8988T (cell line): ENCODE measurements around the gene TMEM125.

ENCODE experiments used
- DNase-seq: peaks from one replicate; pipeline ENCODE4 v3.0.0; 2011

The TMEM125 gene

DNA sequence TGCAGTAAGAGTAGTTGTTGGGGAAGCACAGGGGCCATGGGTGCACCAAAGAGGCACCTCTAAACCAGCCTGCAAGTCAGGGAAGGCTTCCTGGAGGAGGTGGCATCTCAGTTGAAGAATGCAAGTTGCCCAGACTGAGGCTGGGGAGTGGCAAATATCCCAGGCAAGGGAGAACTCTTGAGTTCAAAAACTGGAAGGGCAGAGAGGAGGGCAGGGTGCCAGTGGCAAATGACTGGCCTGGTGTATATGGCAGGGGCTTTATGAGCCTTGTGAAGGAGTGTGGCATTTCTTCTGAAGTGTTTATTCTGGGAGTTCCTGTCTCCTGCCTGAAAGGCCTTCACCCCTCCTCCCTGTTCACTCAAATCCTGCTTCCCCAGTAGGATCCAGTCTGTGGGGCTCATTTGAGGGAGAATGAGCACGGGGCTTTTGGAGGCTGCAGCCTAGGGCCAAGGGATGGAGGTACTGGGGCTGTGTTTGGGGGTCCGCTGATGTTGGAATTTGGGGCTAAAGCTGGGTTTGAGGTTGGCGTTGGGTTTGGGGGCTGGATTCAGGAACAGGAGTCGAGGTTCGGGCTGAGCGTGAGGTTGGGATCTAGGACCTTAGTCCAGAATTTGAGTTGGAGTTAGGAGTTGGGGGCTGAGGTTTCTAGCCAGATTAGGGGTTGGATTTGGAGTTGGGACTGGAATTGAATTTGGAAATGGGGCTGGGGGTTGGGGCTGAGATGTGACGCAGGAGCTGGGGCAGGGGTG lies at the start of gene TMEM125:
Gene TMEM125, plus strand, starts transcription at position 357 of the 749 bp plus-strand sequence. CDS start 2,740 bp downstream, outside the sequence.
- DNase-seq: no peak

DNA sequence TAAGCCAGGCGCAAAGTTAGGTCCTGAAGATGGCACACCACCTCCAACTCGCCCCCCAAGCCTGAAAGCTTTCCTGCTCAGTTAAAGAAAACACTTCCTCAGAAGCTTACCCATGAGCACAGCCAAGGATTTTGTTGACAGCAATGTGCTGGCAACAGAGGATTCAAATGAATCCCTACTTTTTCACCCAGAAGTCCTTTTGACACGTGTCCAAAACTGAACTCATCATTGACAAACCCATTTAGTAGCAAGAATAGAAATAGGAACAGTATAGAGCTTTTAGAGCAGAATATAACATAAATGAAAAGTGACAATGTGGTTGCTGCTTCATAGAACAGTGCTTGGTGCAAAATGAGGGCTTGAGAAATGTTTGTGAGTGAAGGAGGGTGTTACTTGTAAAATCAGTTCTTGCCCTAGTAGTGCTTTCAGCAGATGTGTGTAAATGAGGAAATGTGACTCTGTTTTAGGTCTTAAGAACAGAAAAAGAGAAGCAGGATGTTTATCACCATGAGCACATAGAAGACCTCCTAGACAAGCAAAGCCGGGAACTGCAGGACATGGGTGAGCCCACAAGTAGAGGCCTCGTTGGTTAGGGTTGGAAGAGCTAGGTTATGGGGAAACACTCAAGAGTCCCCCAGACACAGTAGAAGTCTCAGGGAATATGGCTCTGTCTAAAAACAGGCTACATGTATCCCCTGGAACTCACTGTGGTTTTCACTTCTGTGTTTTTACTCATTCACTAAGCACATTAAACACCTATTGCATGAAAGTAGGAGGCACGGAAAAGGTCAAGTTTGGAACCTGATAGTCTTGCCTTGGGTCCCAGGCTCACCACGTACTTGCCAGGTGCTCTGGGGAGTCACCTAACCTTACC lies 48.6 kb upstream of the TMEM125 start:
- DNase-seq: no peak

DNA sequence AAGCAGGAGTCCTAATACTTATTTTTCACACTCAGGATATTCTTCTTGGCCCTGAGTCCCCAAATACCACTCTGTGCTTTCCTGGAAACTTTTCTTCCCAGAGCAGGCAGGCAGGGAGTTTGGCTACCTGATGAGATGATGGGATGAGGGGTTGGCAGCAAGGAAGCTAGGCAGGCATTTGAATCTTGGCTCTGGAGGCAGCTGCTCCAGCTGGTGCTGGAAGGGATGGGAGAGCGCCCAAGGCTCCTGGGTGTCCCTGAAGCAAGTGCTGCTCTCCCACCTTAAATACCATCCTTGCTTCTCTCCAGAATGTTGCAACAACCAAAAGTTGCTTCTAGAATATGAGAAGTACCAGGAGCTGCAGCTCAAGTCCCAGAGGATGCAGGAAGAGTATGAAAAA lies 48.0 kb upstream of the TMEM125 start:
- no peak for DNase-seq

DNA sequence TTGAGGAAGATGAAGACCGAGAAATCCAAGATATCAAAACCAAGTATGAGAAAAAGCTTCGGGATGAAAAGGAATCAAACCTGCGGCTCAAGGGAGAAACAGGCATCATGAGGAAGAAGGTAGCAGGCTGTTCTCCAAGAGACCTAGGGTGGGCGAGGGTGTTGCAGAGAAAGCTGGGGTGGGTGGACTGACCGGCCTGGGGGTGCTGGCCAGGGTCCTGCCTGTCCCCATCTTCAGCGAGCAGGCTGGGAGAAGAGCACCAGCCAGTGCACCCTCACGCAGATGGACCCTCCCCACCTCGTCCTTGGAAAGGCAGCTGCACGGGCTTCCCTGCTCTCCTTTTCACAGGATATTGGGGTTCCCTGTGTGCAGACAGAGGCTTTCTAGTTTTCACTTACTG lies 46.9 kb upstream of the TMEM125 start:
- no peak for DNase-seq

DNA sequence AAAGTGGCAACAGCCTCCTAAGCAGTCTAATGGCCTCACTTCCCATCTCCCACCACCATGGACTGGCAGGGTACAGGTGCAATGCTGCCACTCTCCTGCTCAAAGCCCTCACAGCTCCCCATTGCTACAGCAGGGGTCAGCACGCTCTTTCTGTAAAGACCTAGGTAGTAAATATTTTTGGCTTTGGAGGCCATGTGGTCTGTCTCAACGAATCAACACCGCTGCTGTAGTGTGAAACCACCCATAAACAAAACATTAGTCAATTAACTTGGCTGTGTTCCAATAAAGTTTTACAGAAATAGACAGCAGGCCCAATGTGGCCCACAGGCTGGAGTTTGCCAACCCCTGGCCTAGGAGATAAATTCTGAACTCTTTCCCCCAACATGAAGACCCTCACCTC lies 44.6 kb upstream of the TMEM125 start:
- no peak for DNase-seq

DNA sequence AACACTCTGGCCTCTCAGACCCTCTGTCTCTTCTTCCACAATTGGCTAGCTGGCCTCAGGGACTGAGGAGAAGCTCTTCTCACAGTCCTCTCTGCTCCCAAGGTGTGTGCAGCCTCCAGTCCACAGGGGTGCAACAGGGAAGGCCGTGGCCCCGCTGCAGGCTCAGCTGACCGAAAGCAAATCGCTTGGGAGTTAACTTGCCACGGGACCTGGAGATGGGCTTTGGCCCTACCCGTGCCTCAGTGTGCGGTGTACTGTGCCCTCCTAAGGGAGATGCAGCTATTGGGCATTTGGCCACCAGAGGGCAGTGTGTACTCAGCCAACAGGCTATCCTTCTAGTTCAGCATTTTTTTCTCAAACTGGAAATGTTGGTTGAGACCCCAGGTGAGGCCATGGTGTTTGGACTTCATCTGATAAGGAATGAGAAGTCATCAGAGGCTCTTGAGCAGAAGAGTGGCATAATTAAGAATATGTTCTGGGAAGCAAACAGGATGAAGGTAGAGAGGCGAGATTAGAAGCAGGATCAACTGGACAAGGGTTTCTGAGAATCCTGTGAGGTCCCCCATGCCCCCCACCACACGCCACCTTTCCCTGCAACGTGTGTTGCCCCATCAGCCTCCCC lies 42.5 kb upstream of the TMEM125 start:
- DNase-seq: peak; percentile 46

DNA sequence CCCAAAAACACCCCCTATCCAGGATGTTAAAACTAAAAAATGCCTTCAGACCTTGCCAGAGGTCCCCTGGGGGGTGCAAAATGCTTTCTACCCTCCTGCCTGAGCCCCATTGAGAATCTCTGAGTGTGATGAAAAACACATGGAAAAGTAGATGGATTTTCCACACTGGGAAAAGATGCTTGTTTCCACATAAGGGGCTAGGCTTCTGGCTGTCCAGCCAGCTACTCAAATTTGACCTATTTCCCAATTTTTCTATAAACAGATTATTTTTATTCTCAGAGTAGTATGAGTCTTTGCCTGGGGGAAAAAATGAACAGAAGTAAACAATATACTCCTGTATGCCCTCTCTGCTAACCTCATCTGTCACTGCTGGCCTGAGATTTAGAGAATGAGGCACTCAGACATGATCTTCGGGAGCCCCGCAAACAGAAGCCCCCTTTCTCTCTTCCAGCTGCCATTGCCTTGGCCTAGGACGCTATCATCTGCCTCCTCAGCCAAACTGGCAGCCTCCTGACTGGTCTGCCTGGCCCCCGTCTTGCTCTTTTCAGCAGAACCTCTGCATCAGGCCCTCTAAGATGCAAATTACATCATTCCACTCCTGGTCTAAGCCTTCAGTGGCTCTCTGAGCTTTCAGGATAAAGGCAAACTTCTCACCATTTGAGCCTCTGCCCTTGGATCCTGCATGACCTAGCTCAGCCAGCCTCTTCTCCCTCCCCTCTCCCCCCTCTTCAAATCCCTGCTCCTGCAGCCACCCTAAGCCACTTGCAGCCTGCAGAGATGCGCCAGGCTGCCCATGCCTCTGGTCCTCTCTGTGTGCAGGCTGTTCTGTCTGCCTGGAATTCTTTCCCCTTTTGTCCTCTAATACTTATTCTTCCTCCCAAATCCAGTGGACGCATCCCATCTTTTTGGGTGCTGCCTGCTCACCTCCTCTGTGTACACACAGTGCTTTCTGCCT lies 39.7 kb upstream of the TMEM125 start:
- DNase-seq: no peak

DNA sequence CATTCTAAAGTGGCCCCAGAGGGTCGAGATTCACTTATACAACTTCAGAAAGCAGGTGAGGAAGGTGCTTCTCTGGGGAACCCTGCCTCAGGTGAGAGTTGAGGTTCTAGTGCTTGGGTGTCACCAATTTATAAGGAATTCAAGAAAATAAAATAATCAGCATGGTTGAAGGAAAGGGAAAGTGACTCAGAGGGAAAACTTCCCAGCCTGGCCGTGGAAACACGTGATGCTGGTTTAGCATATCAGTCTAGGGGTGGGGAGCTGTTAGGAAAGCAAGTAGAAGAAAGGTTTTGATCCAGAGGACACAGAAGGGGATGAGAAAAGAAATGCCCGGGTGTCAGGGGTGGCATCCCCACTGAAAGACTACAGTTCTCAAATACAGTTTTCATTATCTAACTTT lies 37.7 kb upstream of the TMEM125 start:
- no peak for DNase-seq

DNA sequence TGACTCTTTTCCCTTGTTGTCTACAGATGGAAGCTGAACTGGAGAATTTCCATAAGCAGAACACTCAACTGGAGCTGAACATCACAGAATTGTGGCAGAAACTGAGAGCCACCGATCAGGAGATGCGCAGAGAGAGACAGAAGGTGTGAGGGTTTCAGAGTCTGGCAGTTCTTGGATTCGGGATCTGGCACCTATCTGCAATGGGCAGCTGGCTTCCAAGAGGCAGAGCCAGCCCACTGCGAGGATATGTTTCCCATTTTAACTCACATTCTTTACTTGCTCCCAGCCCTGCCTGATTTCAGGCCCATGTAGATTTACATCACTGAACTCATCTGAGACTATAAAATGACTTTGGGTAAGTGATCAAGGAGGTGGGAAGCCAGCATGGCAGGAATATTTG lies 37.3 kb upstream of the TMEM125 start:
- DNase-seq: no peak

DNA sequence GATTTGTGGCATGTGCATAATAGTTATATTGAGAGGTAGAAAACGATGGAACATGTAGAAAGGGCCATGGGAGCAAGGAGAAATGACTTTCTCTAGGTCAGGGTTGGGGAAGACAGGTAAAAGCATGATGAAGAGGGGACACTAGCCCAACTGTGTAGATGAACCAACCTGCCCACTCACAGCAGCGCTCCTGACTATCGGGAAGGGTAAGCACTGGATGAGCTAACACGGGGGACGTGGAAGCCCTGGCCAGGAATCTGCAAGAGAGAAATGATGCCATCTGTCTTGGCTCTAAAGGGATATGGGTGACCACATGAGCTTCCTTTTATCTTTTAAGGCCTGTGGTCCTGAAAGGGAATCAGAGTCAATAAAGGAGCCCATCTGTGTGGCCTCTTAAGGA lies 36.2 kb upstream of the TMEM125 start:
- no peak for DNase-seq

DNA sequence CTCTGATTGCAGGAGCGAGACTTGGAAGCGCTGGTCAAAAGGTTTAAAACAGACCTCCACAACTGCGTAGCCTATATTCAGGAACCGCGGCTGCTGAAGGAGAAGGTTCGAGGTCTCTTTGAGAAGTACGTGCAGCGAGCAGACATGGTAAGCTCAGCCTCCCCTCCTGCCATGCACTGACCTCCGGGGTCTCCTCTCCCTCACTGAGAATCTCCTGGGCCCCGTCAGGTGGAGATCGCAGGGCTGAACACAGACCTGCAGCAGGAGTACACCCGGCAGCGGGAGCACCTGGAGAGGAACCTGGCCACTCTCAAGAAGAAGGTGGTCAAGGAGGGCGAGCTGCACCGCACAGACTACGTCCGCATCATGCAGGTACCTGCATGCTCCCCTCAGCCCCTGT lies 35.5 kb upstream of the TMEM125 start:
- DNase-seq: no peak

DNA sequence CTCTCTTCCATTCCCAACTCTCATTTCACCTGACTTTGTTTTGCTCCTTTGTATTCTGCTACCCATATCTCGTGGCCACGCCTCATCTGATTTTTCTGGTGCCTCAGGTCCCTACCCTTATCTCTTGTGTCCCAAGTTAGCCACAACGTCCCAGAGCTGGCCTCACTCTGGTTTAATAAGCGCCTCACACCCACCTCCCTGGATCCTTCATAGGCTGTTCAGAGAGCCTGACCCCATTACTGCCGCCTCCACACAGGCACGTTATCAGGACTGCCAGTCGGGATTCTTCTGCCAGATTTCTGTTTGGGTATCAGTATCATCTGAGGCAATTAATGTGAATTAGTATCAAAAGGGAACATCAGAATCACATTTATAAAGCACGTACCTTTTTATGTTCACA lies 34.7 kb upstream of the TMEM125 start:
- DNase-seq: no peak

DNA sequence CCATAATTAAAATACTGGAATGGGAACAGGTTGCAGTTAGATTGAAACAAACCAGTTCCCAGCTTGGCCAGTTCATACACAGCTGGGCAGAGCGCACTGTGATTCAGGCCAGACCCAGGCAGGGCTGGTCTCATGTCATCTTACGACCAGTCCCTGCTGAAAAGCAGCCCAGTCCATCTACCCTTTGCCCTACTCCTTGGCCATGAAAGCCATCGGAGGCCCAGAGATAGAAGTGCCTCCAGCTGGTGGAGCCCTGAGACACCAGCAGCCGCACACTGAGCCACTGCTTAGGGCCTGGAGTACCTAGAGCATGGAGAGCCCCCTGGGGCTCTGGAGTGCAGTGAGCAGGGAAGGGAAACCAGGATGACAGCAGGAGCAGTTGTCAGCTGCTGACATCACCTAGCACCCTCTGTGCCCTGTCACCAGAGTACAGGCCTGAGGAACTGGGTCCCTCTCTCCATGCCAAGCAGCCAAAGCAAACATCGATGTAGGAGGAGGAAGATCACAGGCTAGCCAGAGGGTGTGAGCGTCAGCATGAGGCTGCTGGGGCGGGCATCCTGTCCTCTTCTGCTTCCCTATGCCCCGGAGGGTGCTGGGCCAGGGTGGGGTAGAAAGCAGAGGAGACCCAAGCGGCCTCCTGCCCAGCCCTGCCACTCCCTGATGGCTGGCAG lies 34.2 kb upstream of the TMEM125 start:
- DNase-seq: no peak

DNA sequence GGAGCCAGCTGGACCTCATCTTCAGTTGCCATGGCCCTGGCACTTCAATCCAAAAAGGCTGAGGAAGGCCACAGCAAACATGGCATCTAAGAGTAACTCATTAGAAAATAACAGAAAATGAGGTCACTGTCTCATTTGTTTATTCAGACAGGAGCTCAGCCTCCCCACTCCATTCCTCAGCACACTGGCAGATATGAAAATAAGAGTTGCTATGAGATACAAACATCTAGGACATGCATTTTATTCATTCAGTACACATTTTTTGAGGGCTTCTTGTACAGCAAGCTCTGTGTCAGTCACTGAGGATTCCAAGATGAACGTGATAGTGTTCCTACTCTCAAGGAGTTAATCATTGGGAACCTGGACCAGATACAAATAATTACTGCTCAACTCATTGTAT lies 32.7 kb upstream of the TMEM125 start:
- no peak for DNase-seq

DNA sequence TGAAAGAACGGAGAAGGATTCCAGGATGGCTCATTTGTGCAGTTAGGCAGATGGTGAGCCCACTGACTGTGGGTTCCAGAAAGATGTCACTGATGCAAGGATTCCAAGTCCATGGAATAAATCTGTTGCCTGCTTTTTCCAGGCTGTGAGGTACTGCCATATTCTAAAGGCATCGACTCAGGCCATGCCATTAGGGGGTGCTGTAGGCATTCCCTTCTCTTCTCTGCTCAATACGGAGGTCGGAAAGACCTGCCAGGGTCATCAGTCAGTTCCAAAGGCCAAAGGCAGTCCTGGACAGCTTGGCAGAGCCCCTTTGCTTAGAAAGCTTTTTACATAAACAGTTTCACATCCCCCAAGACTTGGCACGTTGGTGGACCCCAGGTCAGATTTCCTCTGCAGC lies 31.7 kb upstream of the TMEM125 start:
- peak; percentile 48 for DNase-seq

DNA sequence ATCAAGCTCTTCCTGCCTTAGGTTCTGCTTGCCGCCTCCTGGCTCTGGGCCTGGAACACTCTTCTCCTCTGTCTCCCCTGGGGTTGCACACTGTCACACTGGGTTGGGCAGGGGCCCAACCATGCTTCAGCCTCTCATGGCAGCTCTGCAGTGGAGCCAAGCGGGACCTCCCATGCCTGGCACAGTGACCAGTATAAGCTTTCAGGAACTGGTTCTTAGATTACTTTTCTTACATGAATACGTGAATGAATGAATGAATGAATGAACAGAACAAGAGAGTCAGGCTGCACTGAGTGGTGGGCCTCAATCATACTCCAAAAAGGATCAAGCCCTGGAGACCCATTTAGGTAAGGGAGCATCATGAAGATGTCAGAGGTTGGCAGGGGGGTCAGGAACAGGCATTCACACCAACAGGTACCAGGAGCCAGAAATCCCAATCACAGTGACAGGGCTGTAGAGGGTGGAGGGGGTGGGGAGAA lies 30.8 kb upstream of the TMEM125 start:
- no peak for DNase-seq

DNA sequence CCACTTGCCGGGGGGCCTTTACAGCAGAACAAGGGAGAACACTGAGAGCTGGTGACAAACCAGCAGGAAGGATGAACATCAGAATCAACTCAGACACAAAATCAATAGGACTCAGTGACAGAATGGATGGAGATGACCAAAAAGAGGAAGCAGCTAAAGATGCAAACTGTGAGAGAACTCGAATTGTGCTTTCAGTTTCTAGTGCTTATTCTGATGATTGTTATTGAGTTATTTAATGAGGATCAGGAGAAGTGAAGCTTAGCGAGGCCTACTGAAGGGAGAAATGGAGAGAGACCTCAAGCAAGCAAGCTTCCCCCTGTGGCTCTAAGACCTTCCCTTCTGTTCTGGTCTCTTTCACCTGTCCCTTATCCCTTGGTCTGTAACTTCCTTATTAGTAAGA lies 30.3 kb upstream of the TMEM125 start:
- no peak for DNase-seq

DNA sequence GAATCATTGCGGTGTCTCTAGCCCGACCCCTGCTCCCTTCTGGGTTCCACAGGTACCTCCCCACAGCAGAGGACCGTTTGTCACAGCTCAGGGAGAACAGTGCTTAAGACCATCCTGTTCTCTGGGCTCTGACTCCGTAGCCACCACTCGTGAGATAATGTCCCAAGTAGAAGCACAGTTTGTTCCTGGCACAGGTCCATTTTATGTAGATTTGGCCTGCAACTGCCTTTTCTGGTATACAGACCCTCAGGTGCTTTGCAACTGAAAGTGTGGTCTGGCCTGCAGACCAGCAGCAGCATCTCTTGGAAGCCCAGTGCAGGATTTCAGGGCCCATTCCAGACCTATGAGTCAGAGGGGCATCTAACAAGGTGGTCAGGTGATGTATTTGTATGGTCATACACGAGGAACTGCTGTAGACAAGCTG lies 28.4 kb upstream of the TMEM125 start:
- peak; percentile 26 for DNase-seq

DNA sequence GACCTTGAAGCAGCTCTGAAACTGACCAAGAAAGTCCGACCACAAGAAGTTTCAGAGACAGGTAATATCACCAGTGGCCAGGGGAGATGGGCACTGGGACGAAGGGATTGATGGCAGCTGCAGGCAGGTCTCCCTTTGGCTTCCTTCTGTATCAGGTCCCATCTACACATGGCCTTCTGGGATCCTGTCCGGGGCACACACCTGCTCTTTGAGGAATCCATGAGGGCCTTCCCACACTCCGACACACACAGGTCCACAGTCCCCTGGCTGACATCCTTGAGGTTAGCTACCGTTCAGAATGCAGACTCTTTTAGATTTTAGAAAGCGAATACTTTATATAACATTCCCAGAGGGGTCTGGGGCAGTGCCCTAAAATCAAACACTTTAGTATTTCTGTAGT lies 26.5 kb upstream of the TMEM125 start:
- no peak for DNase-seq

DNA sequence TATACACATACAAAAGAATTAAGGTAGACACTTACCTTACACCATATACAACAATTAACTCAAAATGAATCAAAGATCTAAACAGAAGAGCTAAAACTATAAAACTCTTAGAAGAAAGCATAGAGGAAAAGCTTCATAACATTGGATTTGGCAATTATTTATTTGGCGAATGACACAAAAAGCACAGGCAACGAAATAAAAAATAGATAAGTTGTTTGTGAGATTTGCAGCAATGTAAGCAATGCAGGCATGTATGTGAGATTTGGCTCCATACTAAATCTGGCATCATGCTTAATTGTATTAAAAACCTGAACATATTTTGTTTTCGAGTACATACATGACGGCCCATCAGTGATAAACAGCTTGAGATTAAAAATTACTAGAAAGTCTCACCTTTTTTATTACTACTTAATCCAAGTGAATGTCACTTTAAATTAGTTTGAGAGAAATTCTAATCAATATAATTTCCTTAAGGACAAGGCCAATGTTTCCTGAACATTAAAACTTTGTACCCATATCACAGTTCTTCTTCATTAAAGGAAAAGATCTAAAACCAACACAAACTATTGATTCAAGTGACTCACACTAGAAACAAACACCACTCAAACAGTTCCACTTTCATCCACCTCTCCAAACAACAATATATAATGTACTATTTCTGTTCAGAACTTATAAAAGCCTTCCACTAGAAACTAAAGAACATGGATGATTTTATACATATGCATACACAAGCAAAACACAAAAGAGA lies 23.1 kb upstream of the TMEM125 start:
- DNase-seq: no peak

DNA sequence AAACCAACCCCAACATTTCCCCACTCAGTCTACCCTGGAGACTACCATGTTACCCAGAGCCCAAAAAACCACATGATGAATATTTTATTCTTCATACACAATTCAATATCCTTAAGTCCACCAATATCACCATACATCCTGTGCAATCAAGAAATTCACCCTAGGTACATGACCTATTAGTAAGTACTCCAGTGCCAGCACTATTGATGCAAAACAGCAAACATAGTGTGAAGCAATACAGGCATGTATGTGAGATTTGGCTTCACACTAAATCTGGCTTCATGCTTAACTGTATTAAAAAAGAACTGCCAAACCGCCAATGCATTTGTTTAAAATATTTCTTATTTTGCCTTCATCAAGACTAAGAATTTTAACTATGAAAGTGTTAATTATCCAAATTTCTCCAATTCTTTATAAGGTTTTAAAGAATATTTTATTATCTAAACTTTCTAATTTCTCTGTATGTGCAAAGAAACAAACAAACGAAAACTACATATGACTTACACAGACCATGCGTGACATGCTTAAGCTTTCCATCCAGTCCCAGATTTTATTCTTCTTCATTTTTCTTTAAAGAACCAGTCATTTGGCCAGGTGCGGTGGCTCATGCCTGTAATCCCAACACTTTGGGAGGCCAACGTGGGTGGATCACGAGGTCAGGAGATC lies 22.4 kb upstream of the TMEM125 start:
- DNase-seq: no peak
